ENCODE measurements around the gene PYDC2. TPM values are rescaled to one million over a fixed set of nuclear protein-coding genes. Genes with fewer than 3 reads are reported as not detected.

Gene PYDC2
- not detected for total RNA-seq

GRCh38 chr3:191461113-191461595, at the start of gene PYDC2:
Gene PYDC2, plus strand, starts transcription at chr3:191461163. Its CDS starts 0 bp downstream, at chr3:191461163.

Small RNA genes lying within 50 kb of the gene (small RNA-seq; reads per million reads assigned to genes)
- 0 reads per million in 2 donors for gene PYDC2

Other genes with a start within 250 kb of the PYDC2 start
- gene CCDC50, start 131.8 kb upstream of the PYDC2 start, total RNA-seq: 100 to 1,000 TPM; 113 to 133 TPM
- gene UTS2B, start 130.6 kb upstream of the PYDC2 start, total RNA-seq: 1 to 10 TPM in 1 of 2 donors, under 1 TPM in 1; 0.67 to 2.8 TPM